Panc1 (cell line): ENCODE data around the gene ASPSCR1.

Experiments used
- POLR2AphosphoS5 ChIP-seq: IDR thresholded peaks from 2 replicates; pipeline ENCODE4 v1.6.1; 2012; ENCODE audit warnings: mild to moderate bottlenecking, low read depth, low read length, moderate library complexity
- SIN3A ChIP-seq: IDR thresholded peaks from 2 replicates; pipeline ENCODE4 v1.6.1; 2012; ENCODE audit warnings: low read depth, mild to moderate bottlenecking, low read length, moderate library complexity, borderline replicate concordance; ENCODE audit not compliant: insufficient read depth
- TF ChIP-seq, protein P1 (sequence below): fragments of 450-650 bp; IDR thresholded peaks from 2 replicates; pipeline ENCODE4 v1.5.1; 2017; ENCODE audit warnings: mild to moderate bottlenecking
- TF ChIP-seq, protein P2 (sequence below), 2 experiments: IDR thresholded peaks; 2 replicates each; pipeline ENCODE4 v1.6.1; 2011 to 2012; ENCODE audit warnings: low read depth in 2 of 2, control low read depth in 1 of 2, low read length in 1 of 2, mild to moderate bottlenecking in 1 of 2, moderate library complexity in 1 of 2; ENCODE audit not compliant: insufficient read depth in 1 of 2

DNA sequence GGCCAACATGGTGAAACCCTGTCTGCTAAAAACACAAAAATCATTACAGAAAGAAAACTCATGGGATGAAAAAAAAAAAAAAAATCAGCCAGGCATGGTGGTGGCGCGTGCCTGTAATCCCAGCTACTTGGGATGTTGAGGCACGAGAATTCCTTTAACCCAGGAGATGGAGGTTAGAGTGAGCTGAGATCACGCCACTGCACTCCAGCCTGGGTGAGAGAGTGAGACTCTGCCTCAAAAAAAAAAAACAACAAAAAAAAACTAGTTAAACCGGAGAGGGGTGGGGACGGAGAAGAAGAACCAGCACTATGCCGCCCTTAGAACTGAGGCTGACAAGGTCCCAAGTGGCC lies 9.1 kb upstream of the ASPSCR1 start:
- TF ChIP-seq, protein P1, sequence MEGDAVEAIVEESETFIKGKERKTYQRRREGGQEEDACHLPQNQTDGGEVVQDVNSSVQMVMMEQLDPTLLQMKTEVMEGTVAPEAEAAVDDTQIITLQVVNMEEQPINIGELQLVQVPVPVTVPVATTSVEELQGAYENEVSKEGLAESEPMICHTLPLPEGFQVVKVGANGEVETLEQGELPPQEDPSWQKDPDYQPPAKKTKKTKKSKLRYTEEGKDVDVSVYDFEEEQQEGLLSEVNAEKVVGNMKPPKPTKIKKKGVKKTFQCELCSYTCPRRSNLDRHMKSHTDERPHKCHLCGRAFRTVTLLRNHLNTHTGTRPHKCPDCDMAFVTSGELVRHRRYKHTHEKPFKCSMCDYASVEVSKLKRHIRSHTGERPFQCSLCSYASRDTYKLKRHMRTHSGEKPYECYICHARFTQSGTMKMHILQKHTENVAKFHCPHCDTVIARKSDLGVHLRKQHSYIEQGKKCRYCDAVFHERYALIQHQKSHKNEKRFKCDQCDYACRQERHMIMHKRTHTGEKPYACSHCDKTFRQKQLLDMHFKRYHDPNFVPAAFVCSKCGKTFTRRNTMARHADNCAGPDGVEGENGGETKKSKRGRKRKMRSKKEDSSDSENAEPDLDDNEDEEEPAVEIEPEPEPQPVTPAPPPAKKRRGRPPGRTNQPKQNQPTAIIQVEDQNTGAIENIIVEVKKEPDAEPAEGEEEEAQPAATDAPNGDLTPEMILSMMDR: no peak
- TF ChIP-seq POLR2AphosphoS5 (no peak), SIN3A (no peak)
- TF ChIP-seq, protein P2, sequence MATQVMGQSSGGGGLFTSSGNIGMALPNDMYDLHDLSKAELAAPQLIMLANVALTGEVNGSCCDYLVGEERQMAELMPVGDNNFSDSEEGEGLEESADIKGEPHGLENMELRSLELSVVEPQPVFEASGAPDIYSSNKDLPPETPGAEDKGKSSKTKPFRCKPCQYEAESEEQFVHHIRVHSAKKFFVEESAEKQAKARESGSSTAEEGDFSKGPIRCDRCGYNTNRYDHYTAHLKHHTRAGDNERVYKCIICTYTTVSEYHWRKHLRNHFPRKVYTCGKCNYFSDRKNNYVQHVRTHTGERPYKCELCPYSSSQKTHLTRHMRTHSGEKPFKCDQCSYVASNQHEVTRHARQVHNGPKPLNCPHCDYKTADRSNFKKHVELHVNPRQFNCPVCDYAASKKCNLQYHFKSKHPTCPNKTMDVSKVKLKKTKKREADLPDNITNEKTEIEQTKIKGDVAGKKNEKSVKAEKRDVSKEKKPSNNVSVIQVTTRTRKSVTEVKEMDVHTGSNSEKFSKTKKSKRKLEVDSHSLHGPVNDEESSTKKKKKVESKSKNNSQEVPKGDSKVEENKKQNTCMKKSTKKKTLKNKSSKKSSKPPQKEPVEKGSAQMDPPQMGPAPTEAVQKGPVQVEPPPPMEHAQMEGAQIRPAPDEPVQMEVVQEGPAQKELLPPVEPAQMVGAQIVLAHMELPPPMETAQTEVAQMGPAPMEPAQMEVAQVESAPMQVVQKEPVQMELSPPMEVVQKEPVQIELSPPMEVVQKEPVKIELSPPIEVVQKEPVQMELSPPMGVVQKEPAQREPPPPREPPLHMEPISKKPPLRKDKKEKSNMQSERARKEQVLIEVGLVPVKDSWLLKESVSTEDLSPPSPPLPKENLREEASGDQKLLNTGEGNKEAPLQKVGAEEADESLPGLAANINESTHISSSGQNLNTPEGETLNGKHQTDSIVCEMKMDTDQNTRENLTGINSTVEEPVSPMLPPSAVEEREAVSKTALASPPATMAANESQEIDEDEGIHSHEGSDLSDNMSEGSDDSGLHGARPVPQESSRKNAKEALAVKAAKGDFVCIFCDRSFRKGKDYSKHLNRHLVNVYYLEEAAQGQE (IDR thresholded peaks at IDR 0.05; ENCODE audit: insufficient read depth in 1 of 2, low read depth in 2 of 2, low read length in 1 of 2): no peak
